Liver (tissue), 9 donors: ENCODE results near the gene NKX2-8. TPM values are rescaled to one million over a fixed set of nuclear protein-coding genes. Genes with fewer than 3 reads are reported as not detected.
A peak's percentile ranks its signal among the peaks of the same experiment; 100 is the strongest.

Experiments
- DNase-seq: peaks from one replicate; pipeline ENCODE4 v3.0.0-alpha.2; 2017; ENCODE audit warnings: low spot score
- H3K27ac ChIP-seq, 2 donors: one replicate each; pipeline ENCODE4 v1.7.0; 2013; ENCODE audit warnings: inconsistent platforms in 2 of 2, low read length in 2 of 2, control low read depth in 1 of 2, low read depth in 1 of 2, mild to moderate bottlenecking in 1 of 2
- H3K27me3 ChIP-seq, 4 donors: one replicate each; pipeline versions ENCODE4 v1.6.1 to v1.7.0; 2013; ENCODE audit warnings: low read length in 3 of 4, inconsistent platforms in 1 of 4, mild to moderate bottlenecking in 1 of 4, moderate library complexity in 1 of 4; ENCODE audit not compliant: control insufficient read depth in 4 of 4, insufficient read depth in 4 of 4
- H3K36me3 ChIP-seq, 4 donors: one replicate each; pipeline versions ENCODE4 v1.6.1 to v1.7.0; 2013; ENCODE audit warnings: low read length in 3 of 4, mild to moderate bottlenecking in 3 of 4, low read depth in 1 of 4, moderate library complexity in 1 of 4; ENCODE audit not compliant: control insufficient read depth in 4 of 4, insufficient read depth in 3 of 4
- H3K4me1 ChIP-seq, 4 donors: one replicate each; pipeline versions ENCODE4 v1.6.1 to v1.7.0; 2013; ENCODE audit warnings: low read length in 3 of 4, mild to moderate bottlenecking in 3 of 4, moderate library complexity in 1 of 4; ENCODE audit not compliant: control insufficient read depth in 4 of 4, insufficient read depth in 4 of 4
- H3K4me3 ChIP-seq, 3 donors: one replicate each; pipeline versions ENCODE4 v1.6.1 to v1.7.0; 2013; ENCODE audit warnings: low read length in 3 of 3, control low read depth in 1 of 3, low read depth in 1 of 3, mild to moderate bottlenecking in 1 of 3
- H3K9ac ChIP-seq, 2 donors: one replicate each; pipeline ENCODE4 v1.7.0; 2013; ENCODE audit warnings: low read length in 2 of 2, mild to moderate bottlenecking in 2 of 2, moderate library complexity in 2 of 2, control low read depth in 1 of 2, low read depth in 1 of 2
- H3K9me3 ChIP-seq, 4 donors: one replicate each; pipeline versions ENCODE4 v1.6.1 to v1.7.0; 2013; ENCODE audit warnings: low read length in 3 of 4; ENCODE audit not compliant: control insufficient read depth in 4 of 4
- EGR1 ChIP-seq, 2 donors: IDR thresholded peaks; 2 replicates each; pipeline ENCODE4 v1.6.1; 2016 to 2018; ENCODE audit warnings: antibody characterized with exemption in 2 of 2, low read depth in 2 of 2
- FOXA1 ChIP-seq: IDR thresholded peaks from 2 replicates; pipeline ENCODE4 v1.6.1; 2016; ENCODE audit warnings: antibody characterized with exemption
- FOXA2 ChIP-seq: IDR thresholded peaks from 2 replicates; pipeline ENCODE4 v1.6.1; 2016; ENCODE audit warnings: antibody characterized with exemption
- GABPA ChIP-seq, 2 donors: IDR thresholded peaks in 1 of 2; conservative IDR thresholded peaks in 1 of 2; 2 replicates each; pipeline ENCODE4 v1.6.1; 2016; ENCODE audit warnings: antibody characterized with exemption in 2 of 2, mild to moderate bottlenecking in 1 of 2, moderate library complexity in 1 of 2
- HNF4A ChIP-seq, 2 donors: conservative IDR thresholded peaks; 2 replicates each; pipeline ENCODE4 v1.6.1; 2016; ENCODE audit warnings: antibody characterized with exemption in 2 of 2, mild to moderate bottlenecking in 2 of 2
- HNF4G ChIP-seq: IDR thresholded peaks from 2 replicates; pipeline ENCODE4 v1.6.1; 2016; ENCODE audit warnings: antibody characterized with exemption
- JUND ChIP-seq, 2 donors: IDR thresholded peaks; 2 replicates each; pipeline ENCODE4 v1.6.1; 2016; ENCODE audit warnings: antibody characterized with exemption in 2 of 2
- NR2F2 ChIP-seq: IDR thresholded peaks from 2 replicates; pipeline ENCODE4 v1.6.1; 2016; ENCODE audit warnings: antibody characterized with exemption
- RXRA ChIP-seq, 2 donors: IDR thresholded peaks; 2 replicates each; pipeline ENCODE4 v1.6.1; 2017 to 2018; ENCODE audit warnings: antibody characterized with exemption in 2 of 2, mild to moderate bottlenecking in 1 of 2
- SP1 ChIP-seq: IDR thresholded peaks from 2 replicates; pipeline ENCODE4 v1.6.1; 2018; ENCODE audit warnings: antibody characterized with exemption, mild to moderate bottlenecking
- TAF1 ChIP-seq: conservative IDR thresholded peaks from 2 replicates; pipeline ENCODE4 v1.6.1; 2016; ENCODE audit warnings: antibody characterized with exemption, mild to moderate bottlenecking
- YY1 ChIP-seq: IDR thresholded peaks from 2 replicates; pipeline ENCODE4 v1.6.1; 2016; ENCODE audit warnings: antibody characterized with exemption, mild to moderate bottlenecking
- WGBS: extraction: QIAGEN DNeasy Blood & Tissue Kit; methylation state at CpG from one replicate; pipeline ENCODE4 v1.1.7; 2013; 5-methylcytosine and 5-hydroxymethylcytosine counted together
- polyA plus RNA-seq, 2 donors: library from polyadenylated mRNA; stranded (reverse) in 1 of 2; unstranded in 1 of 2; fragments of 200-250 nt in 1 of 2; fragments of >200 nt in 1 of 2; fragmentation: Nextera tagmentation in 1 of 2; extraction: Ambion mirVana in 1 of 2; gene quantifications; one replicate each; pipeline versions ENCODE4 v1.2.1 to v1.2.3, GENCODE V29; 2013 to 2015
- total RNA-seq, 2 donors: library from RNA; depleted of rRNA; stranded (reverse); fragments of >200 nt; gene quantifications; one replicate each; pipeline ENCODE4 v1.2.3, GENCODE V29; 2014
- TF ChIP-seq, protein P1 (sequence below): fragments of 150-350 bp; IDR thresholded peaks from 2 replicates; pipeline ENCODE4 v1.5.1; 2017; ENCODE audit warnings: improper control_type of control experiment, low read depth, low read length; ENCODE audit not compliant: missing input control
- TF ChIP-seq, protein P2 (sequence below): IDR thresholded peaks from 2 replicates; pipeline ENCODE4 v1.6.1; 2016; ENCODE audit warnings: antibody characterized with exemption
- TF ChIP-seq, protein P3 (sequence below): IDR thresholded peaks from 2 replicates; pipeline ENCODE4 v1.6.1; 2016; ENCODE audit warnings: antibody characterized with exemption
- TF ChIP-seq, protein P4 (sequence below): IDR thresholded peaks from 2 replicates; pipeline ENCODE4 v1.6.1; 2016; ENCODE audit warnings: antibody characterized with exemption, mild to moderate bottlenecking
- donor health status: healthy.
- donor health status: healthy.
- donor health status: healthy.
- donor health status: healthy.
- donor health status: healthy.

Gene NKX2-8
- total and polyA plus RNA-seq, 4 donors: 0.33 TPM; not detected in 3

DNA sequence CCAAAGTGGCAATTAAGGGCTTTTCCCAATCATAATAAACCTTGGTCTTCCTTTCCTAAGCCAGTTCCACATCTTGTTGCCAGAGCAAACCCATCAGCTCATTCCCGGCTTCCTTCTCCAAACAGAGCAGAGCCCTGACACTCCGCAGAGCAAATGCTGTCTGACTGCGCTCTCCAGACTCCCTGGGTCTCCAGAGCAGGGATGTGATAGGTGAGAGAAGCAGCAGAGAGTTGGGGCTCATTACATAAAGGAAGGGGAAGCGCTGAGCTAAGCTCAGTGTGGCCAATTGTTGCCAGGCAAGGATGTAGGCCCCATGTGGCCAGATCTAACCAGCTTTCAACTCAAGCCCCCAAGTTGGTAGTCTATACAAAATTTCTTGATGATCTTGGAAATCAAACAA is 43.0 kb upstream of the NKX2-8 start:
- no peaks in the 10 kb centered on the region for H3K36me3 ChIP-seq
- peaks cover 0 to 3% (median 0%) of the 10 kb centered on the region in 4 donors for H3K27me3 ChIP-seq
- TF ChIP-seq NR2F2: no peak
- TF ChIP-seq FOXA2: no peak
- no peak for TF ChIP-seq RXRA (IDR thresholded peaks at IDR 0.05)
- TF ChIP-seq SP1: no peak
- TF ChIP-seq, protein P1, sequence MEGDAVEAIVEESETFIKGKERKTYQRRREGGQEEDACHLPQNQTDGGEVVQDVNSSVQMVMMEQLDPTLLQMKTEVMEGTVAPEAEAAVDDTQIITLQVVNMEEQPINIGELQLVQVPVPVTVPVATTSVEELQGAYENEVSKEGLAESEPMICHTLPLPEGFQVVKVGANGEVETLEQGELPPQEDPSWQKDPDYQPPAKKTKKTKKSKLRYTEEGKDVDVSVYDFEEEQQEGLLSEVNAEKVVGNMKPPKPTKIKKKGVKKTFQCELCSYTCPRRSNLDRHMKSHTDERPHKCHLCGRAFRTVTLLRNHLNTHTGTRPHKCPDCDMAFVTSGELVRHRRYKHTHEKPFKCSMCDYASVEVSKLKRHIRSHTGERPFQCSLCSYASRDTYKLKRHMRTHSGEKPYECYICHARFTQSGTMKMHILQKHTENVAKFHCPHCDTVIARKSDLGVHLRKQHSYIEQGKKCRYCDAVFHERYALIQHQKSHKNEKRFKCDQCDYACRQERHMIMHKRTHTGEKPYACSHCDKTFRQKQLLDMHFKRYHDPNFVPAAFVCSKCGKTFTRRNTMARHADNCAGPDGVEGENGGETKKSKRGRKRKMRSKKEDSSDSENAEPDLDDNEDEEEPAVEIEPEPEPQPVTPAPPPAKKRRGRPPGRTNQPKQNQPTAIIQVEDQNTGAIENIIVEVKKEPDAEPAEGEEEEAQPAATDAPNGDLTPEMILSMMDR: no peak
- TF ChIP-seq JUND (IDR thresholded peaks at IDR 0.05): no peak
- TF ChIP-seq, protein P2, sequence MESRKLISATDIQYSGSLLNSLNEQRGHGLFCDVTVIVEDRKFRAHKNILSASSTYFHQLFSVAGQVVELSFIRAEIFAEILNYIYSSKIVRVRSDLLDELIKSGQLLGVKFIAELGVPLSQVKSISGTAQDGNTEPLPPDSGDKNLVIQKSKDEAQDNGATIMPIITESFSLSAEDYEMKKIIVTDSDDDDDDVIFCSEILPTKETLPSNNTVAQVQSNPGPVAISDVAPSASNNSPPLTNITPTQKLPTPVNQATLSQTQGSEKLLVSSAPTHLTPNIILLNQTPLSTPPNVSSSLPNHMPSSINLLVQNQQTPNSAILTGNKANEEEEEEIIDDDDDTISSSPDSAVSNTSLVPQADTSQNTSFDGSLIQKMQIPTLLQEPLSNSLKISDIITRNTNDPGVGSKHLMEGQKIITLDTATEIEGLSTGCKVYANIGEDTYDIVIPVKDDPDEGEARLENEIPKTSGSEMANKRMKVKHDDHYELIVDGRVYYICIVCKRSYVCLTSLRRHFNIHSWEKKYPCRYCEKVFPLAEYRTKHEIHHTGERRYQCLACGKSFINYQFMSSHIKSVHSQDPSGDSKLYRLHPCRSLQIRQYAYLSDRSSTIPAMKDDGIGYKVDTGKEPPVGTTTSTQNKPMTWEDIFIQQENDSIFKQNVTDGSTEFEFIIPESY: no peak
- no peak for TF ChIP-seq GABPA (IDR thresholded peaks at IDR 0.05 in 1 of 2, conservative IDR thresholded peaks at IDR 0.05 in 1 of 2)
- no peak overlapping the region for H3K27ac ChIP-seq
- H3K9me3 ChIP-seq: peaks cover 0 to 2% (median 0%) of the 10 kb centered on the region in 4 donors
- WGBS: 79% methylated on average over 4 of the region's 4 CpGs
- no peak for DNase-seq
- no peak overlapping the region for H3K9ac ChIP-seq
- H3K4me3 ChIP-seq: no peak overlapping the region
- no peaks in the 10 kb centered on the region for H3K4me1 ChIP-seq

DNA sequence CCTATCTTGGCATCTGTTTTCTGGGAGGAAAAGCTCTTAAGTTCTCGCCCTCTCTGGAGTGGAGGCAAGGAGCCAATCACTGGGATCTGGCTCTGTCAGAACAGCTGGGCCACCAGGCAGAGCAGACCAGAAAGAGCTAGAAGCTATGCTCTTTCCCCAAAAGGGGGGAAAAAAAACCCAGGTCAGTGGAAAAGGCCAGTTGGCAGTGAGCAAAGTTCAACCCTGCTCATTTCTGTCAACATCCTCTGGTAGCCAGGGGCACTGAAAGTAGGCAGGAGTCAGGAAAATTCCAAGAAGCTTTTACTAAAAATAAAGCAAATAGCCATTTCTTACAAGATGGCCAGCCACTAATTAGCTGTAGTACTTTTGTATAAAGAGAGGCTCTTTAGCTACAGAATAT is 42.6 kb upstream of the NKX2-8 start:
- H3K36me3 ChIP-seq: no peaks in the 10 kb centered on the region
- TF ChIP-seq, protein P3, sequence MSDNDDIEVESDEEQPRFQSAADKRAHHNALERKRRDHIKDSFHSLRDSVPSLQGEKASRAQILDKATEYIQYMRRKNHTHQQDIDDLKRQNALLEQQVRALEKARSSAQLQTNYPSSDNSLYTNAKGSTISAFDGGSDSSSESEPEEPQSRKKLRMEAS: no peak
- TF ChIP-seq HNF4A (conservative IDR thresholded peaks at IDR 0.05) (peak in 1 of 2 donors; percentile 26), FOXA1 (no peak), JUND (IDR thresholded peaks at IDR 0.05) (no peak), YY1 (no peak), EGR1 (IDR thresholded peaks at IDR 0.05; ENCODE audit: low read depth in 2 of 2) (no peak)
- no peak for DNase-seq
- peaks cover 0 to 2% (median 0%) of the 10 kb centered on the region in 4 donors for H3K9me3 ChIP-seq
- no peaks in the 10 kb centered on the region for H3K4me1 ChIP-seq
- H3K27me3 ChIP-seq: peaks cover 0 to 3% (median under 1%) of the 10 kb centered on the region in 4 donors
- no peak overlapping the region for H3K4me3 ChIP-seq
- 88% methylated on average over 1 of the region's 1 CpG for WGBS
- H3K27ac ChIP-seq: no peak overlapping the region
- no peak overlapping the region for H3K9ac ChIP-seq

DNA sequence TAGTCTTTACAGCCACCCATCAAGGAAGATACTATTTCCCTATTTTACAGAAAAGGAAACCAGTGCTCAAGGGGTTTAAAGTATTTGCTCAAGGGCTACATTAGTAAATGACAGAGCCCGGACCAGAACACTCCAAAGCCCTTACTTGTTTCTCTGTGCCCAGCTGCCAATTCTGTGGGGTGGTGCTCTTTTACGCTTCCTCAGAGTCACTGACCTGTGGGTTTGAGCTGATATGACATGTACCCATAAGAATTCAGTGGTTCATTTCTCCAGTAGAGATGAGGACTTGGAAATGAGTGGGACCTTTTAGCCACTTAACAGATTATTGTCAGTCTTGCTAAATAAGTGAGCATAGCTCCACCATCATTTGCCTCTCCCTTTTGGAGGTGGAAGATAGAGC is 37.4 kb upstream of the NKX2-8 start:
- Histone ChIP-seq H3K9ac (no peak overlapping the region), H3K4me3 (no peak overlapping the region), H3K36me3 (no peaks in the 10 kb centered on the region), H3K27me3 (peaks cover 0 to 3% (median 0%) of the 10 kb centered on the region in 4 donors), H3K4me1 (no peaks in the 10 kb centered on the region), H3K9me3 (peaks cover 0 to 2% (median 0%) of the 10 kb centered on the region in 4 donors), H3K27ac (no peak overlapping the region)
- TF ChIP-seq, protein P4, sequence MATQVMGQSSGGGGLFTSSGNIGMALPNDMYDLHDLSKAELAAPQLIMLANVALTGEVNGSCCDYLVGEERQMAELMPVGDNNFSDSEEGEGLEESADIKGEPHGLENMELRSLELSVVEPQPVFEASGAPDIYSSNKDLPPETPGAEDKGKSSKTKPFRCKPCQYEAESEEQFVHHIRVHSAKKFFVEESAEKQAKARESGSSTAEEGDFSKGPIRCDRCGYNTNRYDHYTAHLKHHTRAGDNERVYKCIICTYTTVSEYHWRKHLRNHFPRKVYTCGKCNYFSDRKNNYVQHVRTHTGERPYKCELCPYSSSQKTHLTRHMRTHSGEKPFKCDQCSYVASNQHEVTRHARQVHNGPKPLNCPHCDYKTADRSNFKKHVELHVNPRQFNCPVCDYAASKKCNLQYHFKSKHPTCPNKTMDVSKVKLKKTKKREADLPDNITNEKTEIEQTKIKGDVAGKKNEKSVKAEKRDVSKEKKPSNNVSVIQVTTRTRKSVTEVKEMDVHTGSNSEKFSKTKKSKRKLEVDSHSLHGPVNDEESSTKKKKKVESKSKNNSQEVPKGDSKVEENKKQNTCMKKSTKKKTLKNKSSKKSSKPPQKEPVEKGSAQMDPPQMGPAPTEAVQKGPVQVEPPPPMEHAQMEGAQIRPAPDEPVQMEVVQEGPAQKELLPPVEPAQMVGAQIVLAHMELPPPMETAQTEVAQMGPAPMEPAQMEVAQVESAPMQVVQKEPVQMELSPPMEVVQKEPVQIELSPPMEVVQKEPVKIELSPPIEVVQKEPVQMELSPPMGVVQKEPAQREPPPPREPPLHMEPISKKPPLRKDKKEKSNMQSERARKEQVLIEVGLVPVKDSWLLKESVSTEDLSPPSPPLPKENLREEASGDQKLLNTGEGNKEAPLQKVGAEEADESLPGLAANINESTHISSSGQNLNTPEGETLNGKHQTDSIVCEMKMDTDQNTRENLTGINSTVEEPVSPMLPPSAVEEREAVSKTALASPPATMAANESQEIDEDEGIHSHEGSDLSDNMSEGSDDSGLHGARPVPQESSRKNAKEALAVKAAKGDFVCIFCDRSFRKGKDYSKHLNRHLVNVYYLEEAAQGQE: no peak
- TF ChIP-seq HNF4G: no peak
- TF ChIP-seq SP1: no peak
- TF ChIP-seq YY1: no peak
- TF ChIP-seq TAF1: no peak
- no peak for TF ChIP-seq EGR1 (IDR thresholded peaks at IDR 0.05; ENCODE audit: low read depth in 2 of 2)
- WGBS: 87% methylated on average over 2 of the region's 2 CpGs
- no peak for DNase-seq
